Measurements from ENCODE around the gene RPP30.
"Not testable (repeated sequence)": the region's sequence is repeated elsewhere in the genome, so short reads cannot be mapped to it uniquely, and the experiment has no call there.

RPP30 gene

DNA sequence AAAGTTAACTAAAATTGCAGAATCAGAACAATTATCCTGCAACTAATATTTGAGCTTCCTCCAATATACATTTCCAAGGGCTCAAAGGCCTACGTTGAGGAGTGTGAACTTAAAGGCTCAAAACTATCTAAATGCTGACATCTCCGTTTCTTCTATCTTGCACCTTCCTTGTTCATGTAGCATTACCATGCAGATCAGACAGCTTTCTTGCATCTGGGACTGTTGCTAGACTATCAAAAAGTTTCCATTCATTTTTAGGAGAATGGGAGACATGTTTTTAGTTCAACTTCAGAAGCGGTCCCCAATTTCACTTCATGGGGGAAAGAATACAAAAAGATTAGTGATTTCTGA is 46.2 kb downstream of the RPP30 start:
- no peak for DNase-seq

DNA sequence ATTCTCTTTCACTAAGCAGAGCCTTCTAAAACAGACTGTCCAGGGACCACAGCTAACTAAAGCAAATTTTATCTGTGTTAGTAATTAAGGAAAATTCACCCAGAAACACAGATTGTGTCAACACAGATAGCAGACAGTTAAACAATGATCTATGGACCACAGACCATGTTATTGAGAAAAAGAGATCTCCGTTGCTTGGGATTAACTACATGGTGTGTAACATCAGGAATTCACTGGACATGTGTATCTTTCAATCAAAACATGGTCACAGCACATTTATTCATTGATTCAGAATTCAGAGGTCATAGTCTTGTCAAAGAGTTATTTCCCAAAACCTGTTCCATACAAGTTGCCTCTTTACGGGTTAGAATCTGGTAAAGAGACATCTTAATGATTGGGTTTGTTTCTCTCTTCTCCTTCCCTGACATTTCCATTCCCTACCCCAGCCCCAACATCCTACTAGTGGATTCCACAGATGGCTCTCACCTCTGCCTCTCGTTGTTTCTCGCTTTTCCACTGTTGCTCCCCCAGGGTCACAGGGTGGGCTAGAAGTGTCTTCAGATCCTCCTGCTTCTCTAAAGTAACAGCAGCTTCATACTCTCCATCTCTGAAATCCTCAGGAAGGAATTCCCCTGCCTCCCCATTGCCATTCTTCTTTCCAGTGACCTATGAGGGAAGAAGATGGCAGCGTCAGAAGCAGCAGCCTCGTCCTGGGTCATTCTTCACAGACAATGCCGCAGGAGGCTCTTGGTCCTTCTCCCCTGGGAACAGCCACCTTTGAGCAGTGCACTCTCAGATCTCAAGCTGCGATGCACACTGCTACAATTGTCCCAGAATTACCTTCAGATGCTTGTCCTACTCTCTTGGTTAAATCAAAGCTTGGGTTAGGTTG is 48.2 kb downstream of the RPP30 start:
- DNase-seq = no peak

DNA sequence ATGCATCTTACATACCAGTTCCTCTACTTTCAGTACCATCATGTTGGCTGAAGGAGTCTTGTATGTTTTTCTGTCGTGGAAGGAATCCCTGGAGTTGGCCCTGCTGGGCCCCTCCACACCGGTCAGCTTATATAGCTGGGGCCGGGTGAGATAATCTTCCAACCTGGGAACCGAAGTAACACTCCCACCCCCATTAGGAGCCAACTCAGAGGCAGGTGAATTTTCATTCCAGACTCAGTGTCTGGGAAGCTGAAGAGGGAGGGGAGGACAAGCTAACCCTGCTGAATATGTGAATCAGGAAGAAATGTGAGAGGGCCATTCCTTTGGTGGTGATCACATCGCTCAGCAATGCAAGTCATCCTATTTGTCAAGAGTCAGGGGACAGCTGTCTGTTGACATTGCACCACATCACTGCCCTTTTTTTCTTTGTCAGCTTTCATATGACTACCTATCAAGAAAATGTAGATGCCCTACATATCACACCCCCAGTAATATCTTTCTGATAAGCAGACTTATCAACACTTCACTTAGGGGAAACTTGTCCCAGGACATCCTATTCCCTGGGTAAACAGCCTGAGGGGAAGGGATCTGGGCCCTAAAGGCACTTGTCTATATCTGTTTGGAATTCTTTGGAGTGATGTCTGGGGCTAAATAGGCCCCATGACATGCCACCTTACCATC is 49.4 kb downstream of the RPP30 start, which contains the start of gene ANKRD1:
Gene ANKRD1, minus strand, starts transcription at position 102 of the 681 bp plus-strand sequence. Its CDS starts 60 bp downstream, at position 42.
- DNase-seq = no peak

DNA sequence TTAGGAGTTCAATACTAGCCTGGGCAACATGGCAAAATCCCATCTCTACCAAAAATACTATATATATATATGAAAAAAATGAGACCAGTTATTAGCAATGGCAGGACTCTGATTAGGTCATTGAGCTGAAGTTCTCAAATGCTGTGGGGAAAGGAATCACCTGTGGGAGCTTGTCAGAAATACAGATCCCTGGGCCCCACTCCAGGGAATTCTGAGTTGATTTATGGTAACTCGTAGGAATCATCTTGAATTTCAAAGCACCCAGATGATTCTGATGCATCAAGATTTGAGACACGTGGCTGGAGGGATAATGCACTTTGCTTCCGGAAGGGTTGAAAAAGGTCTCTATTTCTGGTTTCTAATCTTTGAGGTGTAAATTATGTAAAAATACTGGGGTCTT is 50.1 kb downstream of the RPP30 start:
- DNase-seq = no peak

DNA sequence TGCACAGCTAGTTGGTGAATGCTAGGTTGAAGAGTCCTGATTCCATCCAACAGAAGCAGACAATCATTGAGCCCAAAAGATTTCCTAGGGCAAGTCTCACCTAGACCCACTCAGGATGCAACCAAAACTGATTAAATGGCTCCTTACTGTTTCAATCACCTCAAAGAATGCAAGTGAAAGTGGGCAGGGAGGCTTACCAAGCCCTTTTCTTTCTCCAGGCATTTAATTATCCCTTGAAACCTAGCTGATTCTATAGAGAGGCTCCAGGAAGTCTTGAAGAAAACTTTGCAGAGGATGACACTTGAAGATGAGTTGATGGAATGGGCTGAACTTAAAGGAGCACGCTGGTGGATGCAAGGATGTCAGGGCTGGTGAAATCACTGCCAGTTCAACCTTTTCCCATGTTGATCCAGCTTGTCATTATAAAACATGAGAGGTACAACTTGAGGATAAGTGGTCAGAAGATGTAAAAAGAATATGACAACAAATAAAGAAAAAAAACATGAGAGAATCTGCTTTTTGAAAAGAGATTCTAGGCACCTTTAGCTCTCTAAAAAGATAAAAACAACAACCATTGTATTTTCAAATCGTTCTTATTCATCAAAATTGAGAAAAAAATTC is 51.4 kb downstream of the RPP30 start:
- DNase-seq = no peak

DNA sequence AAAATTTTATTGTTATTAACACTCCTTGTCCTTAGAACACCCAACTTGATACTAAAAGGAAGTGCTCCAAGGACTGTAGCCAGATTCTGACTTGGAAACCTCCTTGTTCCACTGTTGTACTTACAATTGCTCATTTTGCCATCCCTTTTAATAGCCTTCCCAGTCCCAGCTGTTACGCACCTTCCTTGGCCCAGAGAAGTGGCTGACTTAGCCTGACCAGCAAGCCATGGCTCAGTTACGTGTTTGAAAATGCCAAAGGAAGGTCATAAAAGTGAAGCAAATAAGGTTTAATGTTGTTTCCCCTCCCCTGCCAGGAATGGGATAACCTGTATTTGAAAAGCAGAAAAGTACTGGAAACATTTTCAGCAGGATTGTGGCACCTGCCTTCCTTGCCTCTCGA is 52.8 kb downstream of the RPP30 start:
- no peak for DNase-seq

DNA sequence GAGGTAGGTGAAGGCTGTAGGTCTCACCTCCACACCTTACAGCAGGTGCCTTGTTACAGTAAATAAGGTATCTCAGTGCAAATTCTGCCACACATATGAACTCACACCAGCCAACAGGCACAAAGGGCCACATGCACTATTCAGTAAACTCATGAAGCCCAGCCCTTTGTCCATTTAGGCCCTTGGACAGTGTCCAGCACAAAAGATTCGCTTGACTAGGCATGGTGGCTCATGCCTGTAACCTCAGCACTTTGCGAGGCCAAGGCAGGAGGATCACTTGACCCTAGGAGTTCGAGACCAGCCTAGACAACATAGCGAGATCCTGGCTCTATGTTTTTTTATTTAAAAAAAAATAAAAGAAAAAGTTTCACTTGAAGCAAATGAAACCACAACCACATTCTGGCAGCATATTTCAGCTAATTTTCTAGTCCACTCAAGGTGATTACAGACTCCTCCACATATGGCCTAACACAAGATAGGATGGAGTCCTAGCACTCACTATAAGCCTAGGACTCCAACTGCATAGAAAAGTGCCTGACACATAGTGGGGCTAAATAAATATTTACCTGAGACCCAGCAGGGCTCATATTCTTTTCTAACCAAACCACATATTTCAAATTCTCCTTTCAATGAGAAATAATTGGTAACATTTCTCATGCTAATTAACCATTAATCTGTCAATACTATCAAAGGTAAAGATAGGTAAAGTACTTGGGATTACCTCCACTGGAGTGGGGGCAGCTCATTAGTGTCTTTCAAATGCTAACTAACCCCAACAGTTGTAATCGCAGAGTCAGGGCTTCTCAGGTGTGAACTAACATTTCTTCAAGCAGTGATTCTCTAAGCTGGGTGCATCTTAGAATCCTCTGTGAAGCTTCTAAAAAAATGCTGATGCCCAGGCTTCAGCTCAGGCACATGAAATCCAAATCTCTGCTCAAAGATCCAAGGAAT is 53.6 kb downstream of the RPP30 start:
- no peak for DNase-seq

DNA sequence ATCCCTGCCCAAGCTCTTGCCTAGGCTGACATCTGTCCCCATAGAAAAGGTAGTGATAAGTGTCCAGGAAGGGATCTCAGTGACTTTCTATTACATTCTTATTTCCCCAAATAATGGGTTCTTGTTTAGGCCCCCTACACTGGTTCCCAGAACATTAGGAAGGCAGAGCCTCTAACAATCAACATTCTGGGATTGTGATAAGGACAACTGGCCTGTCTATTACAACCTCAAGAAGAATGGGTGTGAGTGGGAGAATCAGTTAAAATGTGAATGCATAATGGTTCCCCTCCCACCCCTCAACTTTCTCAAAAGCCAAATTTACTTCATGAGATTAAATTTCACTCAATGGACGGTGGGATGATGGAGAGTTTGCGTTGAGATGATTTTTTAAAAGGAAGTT is 55.5 kb downstream of the RPP30 start:
- DNase-seq = no peak

DNA sequence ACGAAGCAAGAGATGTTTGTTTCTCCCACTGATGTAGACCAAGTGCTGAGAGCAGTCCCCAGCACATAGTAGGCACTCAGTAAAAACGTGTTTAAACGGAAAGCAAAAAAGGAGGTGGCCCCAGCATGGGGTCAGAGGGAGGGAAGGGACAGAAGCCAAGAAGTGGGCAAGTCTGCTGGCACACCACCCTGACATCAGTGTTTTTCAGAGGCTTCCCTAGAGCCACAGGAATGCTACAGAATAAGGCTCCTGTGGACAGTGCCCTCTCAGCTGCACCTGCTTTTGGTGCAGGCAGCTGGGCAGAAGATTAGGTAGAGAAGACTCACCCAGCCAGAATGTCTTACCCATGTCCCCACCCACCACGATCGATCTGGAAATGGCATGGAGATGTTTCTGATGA is 57.4 kb downstream of the RPP30 start:
- no peak for DNase-seq

DNA sequence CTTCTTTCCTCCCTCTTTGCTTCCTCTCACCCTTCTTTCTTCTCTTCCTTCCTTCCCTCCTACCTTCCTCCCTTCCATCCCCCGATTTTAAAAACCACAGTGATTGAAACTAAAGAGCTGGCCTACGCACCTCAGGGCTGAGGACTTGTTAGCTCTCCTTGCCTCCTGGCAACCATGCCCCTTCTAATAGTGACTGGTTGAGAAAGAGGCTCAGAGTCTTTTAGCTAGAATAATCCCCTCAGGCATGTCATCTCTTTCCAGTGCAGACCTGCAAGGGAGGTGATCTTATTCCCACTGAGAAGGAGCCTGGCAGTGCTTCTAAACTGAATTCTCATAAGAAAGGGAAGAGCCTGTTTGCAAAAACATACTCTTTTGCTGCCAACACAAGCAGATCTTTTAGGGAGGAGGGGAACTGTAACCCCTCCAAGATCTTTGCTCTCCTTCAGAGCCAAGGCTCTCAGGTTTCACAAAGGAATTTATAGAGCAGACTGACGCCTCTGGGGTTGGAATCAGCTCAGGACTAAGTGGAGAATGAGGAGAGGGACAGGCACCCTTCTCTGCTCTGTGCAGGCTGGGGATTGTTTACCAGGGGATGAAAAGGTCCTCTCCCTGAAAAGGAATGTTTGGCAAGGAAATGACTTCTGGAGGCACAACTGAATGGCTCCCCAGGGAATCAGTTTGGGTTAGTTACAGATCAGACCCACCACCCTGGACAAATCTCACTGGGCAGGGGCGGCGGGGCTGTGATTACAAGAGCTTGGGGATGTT is 58.5 kb downstream of the RPP30 start:
- no peak for DNase-seq

DNA sequence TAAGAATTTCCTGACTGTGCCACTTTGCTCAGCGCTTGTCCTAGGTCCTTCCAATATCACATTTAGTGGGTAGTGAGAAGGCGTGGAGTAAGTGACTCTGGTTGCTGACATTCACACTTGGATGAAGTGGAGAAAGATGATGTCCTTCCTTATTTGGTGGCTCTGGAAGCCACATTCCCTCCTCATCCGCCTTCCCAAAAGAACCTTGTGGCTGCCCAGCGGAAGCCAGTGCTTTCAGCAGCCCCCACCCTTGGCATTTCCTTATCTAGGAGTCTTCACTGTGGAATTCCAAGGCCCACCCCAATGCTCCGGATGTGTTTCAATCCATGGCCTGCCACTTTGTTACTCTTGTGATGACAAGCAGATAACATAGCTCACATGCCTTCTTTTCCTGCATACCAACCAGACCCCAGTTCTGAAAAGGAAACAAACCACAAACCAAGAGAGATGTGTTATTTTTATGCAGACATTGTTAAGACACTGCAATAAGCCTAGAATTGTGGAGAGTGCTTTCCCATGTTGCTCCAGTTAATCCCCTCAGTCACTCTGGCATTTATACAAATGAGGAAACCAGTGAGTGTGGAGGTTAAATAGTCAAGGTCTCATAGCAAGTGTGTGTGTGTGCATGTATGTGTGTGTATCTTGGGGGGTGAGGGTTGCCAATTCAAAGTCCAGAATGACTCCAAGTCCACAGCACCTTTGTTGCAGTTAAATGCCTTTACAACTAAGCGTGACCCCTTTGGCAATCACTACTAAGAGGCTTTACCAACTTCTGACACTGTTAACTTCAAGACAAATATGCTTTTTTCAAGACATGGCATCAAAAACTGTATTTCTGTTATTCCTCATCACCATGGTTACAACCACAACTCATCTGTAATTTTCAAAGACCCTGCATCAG is 59.4 kb downstream of the RPP30 start:
- DNase-seq = no peak

DNA sequence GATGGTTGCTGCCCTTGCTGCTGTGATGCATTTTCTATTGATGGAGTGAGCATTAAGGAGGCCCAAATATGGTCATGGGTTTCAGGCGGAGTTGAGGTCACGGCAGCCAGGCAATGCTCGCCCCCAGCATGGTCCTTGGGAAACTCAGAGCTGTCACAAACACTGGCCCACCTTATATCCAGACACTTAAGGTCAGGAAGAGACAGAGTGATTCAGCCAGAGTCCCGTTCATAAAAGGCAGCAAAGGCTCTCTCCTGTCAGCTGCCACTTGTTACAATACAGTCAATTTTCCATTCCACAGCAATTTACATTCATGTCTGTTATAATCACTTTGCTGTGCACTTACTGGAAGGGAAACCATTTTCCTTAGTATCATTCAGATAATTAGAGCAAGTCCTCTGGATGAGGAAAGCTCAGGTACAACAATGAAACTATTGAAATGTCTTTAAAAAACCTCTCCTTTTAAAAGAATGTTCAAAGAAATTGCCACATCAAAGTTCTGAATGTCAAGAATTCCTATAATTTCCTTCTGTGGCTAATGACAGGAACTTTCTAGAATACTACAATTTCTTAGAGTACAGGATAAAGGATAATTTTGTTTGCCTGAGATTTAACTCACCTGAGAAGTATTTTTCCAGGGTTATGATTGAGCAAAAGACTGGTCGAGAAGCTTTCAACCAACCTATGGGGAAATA is 64.0 kb downstream of the RPP30 start:
- DNase-seq = no peak

DNA sequence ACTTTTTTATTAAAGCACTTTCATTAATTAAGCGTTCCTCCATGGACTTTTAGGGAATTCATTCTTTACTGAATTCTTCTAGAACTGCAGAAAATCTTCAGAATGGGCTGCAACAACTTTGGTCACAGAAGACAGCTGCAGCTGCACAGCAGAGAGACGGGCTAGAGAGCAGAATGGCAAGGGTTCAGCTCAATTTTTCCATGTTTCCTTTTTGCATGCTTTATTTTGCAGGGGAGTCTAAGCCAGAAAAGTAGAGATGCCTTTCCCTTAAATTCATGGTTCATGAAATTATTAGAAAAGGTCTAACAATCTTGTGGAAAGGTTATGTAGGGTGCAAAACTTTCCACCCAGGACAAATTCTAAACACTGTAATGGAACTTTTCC is 64.5 kb downstream of the RPP30 start:
- no peak for DNase-seq

DNA sequence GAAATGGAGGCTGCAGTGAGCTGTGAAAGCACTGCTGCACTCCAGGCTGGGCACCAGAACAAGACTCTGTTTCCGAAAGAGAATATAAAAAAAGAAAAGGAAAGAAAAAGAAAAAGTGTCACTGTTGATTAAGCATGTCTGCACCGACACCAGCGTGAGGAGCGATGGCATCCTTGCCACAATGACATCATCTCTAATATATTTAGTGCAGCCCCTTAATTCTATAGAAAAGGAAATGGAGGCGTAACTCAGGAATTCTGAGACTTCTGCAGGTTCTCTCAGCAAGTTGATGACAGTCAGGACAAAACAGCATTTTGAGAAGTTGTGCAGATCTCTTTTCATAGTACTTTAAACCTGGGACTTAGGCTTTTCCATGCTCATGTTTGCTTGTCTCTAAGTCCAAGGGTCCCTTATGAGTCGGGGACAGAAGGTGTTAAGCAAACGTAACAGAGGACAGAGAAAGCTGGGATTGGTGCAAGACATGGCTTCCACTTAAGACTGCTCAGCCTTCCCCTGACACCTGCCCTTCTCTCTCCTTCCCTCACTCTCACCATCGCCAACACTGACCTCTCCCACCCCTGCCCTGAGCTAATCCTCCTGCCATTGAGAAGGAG is 66.0 kb downstream of the RPP30 start:
- DNase-seq = no peak

DNA sequence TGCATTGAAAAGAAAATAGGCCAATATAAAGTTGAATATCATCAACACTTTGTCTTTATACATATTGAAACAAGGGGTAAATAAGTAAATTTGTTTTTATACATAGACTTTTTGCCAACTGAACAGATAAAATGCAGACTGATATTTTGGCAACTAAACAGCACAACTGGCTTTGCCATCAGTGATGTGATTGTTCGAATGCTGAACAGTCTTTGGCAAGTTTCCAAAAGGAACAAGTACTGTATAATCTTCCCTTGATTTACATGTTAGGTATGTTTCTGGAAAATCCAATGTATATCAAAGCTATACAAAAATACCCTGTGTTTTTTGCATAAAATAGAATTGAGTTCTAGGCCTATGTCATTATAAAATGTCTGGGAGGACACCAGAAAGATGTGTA is 67.3 kb downstream of the RPP30 start:
- DNase-seq = no peak

DNA sequence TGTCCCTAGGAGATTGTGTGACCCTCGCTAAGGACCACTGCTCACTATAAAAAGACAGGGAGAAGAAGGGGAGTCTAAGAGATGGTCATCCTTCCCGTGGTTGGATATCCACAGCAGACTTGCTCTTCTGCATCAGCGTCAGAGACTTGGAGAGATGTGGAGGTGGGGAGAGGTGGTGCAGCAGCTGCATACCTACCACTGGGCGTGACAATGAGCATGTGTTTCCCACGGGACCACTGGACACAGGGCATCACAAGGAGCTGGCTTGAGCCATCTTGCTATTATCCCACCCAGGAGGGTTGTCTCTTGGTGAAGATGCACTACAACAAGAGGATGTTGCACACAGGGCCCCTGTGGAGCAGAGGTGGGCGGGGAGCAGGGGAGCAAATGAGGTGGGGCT is 67.9 kb downstream of the RPP30 start:
- DNase-seq = no peak

DNA sequence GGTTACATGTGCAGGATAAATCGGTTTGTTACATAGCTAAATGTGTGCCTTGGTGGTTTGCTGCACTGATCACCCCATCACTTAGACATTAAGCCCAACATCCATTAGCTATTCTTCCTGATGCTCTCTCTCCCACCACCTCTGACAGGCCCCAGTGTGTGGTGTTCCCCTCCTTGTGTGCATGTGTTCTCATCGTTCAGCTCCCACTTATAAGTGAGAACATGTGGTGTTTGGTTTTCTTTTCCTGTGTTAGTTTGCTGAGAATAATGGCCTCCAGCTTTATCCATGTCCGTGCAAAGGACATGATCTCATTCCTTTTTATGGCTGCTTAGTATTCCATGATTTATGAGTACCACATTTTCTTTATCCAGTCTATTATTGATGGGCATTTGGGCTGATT is 71.2 kb downstream of the RPP30 start:
- not testable (repeated sequence) for DNase-seq

DNA sequence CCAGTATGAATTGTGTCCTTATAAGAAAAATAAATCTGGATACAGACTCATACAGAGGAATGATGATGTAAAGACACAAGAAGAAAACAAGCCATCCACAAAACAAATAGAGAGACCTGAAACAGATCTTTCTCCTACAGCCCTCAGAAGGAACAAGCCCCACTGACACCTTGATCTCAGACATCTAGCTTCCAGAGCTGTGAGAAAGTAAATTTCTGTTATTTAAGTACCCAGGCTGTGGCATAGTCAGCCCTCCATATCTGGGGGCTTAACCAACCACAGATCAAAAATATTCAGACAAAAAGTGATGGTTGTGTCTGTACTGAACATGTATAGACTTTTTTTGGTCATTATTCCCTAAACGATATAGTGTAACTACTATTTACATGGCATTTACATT is 73.0 kb downstream of the RPP30 start:
- no peak for DNase-seq

DNA sequence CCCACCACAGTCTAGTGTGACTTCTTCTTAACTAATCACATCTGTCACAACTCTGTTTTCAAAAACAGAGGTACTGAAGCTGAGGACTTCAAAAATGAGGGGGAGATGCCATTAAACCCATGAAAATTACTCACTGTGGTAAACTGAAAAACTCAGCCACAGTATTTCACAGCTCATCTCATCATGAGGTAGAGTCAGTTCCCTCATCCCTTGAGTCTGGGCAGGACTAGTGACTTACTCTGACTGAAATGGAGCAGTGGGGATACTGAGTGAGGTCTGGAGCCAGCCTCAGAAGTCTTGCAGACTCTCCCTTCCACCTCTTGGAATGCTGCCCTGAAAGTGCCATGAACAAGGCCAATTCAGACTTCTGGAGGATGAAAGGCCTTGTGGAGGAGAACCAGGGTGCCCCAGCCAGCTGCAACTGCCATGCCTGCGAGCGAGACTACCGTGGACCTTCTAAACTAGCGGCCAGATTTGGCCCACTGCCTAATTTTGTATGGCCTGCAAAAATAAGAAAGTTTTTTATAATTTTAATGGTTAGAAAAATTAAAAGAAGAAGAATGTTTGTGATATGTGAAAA is 73.8 kb downstream of the RPP30 start:
- DNase-seq = no peak
